GM19023 (cell line): ENCODE measurements around the gene CHD1L.
"Not testable (repeated sequence)": the region's sequence is repeated elsewhere in the genome, so short reads cannot be mapped to it uniquely, and the experiment has no call there.

Source experiments
- ATAC-seq: cut with Tn5 transposase; IDR thresholded peaks from one replicate; pipeline ENCODE4 v1.9.1; 2021; ENCODE audit warnings: mild to moderate bottlenecking, moderate library complexity; ENCODE audit not compliant: unreplicated experiment

Gene CHD1L

GRCh38 chr1:147242449-147243227 lies at the start of gene CHD1L:
TSS of gene CHD1L (plus strand) at chr1:147242684. CDS start at chr1:147242704, 20 bp downstream.
- peak; percentile 88 for ATAC-seq

GRCh38 chr1:147197324-147197723 lies 45.2 kb upstream of the CHD1L start:
- not testable (repeated sequence) for ATAC-seq

GRCh38 chr1:147201276-147201675 lies 41.2 kb upstream of the CHD1L start:
- ATAC-seq, result no peak

GRCh38 chr1:147201786-147202185 lies 40.7 kb upstream of the CHD1L start:
- ATAC-seq, result no peak

- no peak for ATAC-seq
Observed at GRCh38 chr1:147202576-147202975, 39.9 kb upstream of the CHD1L start.

- no peak for ATAC-seq
Observed at GRCh38 chr1:147204080-147204479, 38.4 kb upstream of the CHD1L start.

GRCh38 chr1:147207192-147207591 lies 35.3 kb upstream of the CHD1L start:
- no peak for ATAC-seq

- no peak for ATAC-seq
Observed at GRCh38 chr1:147208619-147209018, 33.9 kb upstream of the CHD1L start.

GRCh38 chr1:147209825-147210821 lies 32.4 kb upstream of the CHD1L start:
- no peak for ATAC-seq

GRCh38 chr1:147210987-147211386 lies 31.5 kb upstream of the CHD1L start:
- no peak for ATAC-seq

- ATAC-seq, result no peak
Observed at GRCh38 chr1:147211577-147211976, 30.9 kb upstream of the CHD1L start.

GRCh38 chr1:147213271-147213670 lies 29.2 kb upstream of the CHD1L start:
- no peak for ATAC-seq

GRCh38 chr1:147214325-147214724 lies 28.2 kb upstream of the CHD1L start:
- ATAC-seq, result no peak

- no peak for ATAC-seq
Observed at GRCh38 chr1:147214842-147215539, 27.5 kb upstream of the CHD1L start.

- no peak for ATAC-seq
Observed at GRCh38 chr1:147215540-147215916, 27.0 kb upstream of the CHD1L start.

- no peak for ATAC-seq
Observed at GRCh38 chr1:147216124-147216523, 26.4 kb upstream of the CHD1L start.

GRCh38 chr1:147217141-147217540 lies 25.3 kb upstream of the CHD1L start:
- ATAC-seq, result no peak

GRCh38 chr1:147218606-147219005 lies 23.9 kb upstream of the CHD1L start:
- no peak for ATAC-seq

GRCh38 chr1:147223740-147224615 lies 18.5 kb upstream of the CHD1L start:
- no peak for ATAC-seq

GRCh38 chr1:147225193-147225730 lies 17.2 kb upstream of the CHD1L start, which contains the start of gene FMO5:
TSS of gene FMO5 (minus strand) at chr1:147225339. CDS start at chr1:147225029, 310 bp downstream.
- ATAC-seq, result peak; percentile 74
